Renal pelvis (tissue), 4 donors: ENCODE measurements around the gene PRKAG2. TPM values are rescaled to one million over a fixed set of nuclear protein-coding genes. Genes with fewer than 3 reads are reported as not detected.

Source experiments
- DNase-seq: peaks from one replicate; pipeline ENCODE4 v3.0.0-alpha.2; 2013
- polyA plus RNA-seq, 3 donors: library from polyadenylated mRNA; unstranded; fragments of 120-200 nt; gene quantifications; one replicate each; pipeline ENCODE4 v1.2.1, GENCODE V29; 2013; ENCODE audit not compliant: insufficient read length in 3 of 3

PRKAG2 gene
- polyA plus RNA-seq, 3 donors: 26.3 to 40.0 (median 39.7) TPM

DNA sequence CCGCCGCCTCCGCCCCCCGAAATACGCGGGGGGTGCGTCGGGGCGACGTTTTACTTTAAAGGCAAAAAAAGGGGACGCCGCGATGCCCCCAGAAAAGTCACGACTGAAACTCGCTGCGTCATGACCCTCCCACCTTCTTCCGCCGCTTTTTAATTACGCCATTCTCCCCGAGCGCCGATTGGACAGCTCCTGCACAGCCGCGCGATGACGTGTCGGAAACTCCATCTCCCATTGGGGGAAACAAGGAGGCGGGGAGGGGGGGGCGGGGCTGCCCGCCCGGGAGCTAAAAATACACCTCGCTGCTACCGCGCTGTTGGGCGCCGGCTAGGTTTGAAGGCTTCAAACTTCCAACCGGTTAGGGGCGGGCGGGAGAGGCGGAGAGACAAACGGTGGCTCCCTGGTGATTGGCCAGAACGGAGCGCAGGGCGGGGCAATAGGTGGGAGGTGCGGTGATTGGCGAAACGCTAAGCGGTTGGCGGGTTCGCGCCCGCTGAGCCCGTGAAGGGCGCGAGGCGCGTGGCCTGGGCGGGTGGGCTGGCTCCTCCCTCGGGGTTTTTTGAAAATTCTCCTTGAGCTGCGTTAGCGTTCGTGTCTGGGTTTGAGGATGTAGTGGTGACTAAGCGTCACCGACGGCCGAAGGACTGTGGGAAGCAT, 357.0 kb downstream of the PRKAG2 start, which contains the start of gene RHEB:
RHEB (minus strand) TSS at position 131 of the 654 bp plus-strand sequence. CDS start 384 bp downstream, outside the sequence.
- DNase-seq: peak; percentile 99

DNA sequence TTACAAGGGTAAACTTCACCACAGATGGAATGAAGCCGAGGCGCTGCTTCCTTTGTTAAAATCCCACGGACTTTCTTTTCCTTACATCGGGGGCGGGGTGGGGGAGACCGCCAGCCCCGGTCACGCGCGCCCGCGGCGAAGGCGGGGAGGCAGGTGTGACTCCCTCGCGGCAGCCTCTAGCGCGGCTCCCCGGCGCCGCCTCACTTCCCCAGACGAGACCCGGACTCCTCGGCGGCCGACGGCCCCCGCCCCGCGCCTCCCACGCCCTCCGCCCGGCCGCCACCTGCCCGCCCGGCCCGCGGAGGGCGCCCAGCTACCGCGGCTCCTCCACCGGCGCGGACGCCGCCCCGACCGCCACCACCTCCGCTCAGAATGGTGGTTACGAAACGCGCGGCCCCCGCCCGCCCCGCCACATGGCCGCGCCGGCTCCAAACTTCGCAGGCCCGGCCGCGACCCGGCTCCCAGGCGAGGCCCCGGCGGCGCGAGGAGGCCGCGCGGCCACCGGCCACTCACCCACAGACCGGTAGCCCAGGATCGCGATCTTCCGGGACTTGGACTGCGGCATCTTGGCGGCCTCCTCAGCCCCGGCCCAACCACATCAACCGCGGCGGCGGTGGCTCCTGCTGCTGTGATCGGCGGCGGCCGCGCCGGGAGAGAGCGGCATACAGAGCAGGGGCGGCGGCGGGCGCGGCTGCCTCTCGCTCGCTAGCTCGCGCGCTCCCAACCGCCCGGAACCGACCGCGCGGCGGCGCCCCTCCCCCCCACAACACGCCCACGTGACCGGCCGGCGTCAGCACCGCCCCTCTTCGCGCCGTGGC, 357.8 kb downstream of the PRKAG2 start:
- DNase-seq: peak; percentile 42

DNA sequence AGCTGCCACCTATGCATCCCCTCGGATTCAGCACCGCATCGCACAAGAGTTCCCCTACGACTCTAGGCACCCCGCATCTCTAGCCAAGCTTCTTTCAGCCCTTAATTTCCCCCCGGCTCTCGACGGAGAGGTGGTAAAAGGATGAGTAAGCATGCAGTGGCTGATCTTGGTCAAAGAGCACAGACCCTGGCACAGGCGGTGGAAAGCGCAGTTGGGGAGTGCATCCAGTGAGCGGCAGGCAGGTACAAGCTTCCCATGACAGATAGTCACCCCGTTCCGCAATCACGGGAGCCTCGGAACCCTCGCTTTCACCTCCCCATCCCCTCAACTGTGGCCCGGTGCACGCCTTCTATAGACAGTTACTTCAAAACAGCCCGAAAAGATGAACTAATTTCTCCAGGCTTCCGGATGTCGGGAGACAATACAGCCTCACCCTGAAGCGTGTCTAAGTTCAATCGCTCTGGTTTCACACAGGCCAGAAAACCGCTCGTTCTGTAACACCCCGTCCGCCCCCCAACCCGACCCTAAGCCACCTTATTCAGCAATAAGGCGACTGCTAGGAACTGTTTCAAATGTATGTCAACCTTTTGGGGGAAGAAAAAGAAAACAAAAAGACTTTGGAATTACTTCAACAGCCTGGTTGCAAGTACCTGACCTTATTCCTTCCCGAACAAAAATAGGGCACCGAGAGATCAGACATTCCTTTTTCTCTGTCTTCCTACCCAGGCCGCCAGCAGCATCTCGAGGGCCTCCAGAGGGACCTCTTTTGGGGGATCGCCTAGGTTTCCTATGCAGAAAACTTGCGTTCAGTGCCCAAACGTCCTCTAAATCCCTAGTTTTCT, 358.6 kb downstream of the PRKAG2 start:
- DNase-seq: peak; percentile 31

DNA sequence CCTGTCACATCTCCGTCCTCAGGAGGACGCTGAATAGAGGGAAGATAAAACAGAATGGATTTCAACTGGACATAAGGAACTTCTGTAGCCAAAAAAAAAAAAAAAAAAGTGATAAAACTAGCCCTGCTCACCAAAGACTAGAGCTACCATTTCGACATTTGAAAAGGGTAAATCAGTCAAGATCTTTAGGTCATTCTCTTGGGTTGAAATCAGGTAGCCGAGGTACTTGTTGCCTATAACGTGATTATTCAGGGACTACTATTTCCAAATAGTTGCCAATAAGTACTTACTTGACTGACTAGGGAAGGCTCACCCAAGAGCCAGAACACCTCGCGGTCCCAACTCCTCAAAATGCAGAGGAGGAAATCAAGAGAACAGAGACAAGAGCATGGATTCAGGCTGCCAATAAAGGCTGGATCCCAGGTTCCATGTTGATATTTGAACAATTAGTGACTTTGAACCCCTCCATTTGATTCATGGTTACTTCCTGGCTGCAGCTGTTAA, 359.3 kb downstream of the PRKAG2 start:
- no peak for DNase-seq

DNA sequence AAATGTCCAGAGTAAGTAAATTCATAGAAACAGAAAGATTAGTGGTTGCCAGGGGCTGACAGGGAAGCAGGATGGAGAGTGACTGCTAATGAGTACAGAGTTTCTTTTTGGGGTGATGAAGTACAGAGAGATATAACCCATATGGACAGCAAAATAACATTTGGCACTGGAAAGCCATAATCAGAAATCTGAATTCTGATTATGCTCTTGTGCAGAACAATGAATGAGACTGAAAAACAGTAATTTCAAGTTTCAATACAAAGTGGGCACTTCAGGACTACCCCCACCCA, 361.7 kb downstream of the PRKAG2 start:
- no peak for DNase-seq

DNA sequence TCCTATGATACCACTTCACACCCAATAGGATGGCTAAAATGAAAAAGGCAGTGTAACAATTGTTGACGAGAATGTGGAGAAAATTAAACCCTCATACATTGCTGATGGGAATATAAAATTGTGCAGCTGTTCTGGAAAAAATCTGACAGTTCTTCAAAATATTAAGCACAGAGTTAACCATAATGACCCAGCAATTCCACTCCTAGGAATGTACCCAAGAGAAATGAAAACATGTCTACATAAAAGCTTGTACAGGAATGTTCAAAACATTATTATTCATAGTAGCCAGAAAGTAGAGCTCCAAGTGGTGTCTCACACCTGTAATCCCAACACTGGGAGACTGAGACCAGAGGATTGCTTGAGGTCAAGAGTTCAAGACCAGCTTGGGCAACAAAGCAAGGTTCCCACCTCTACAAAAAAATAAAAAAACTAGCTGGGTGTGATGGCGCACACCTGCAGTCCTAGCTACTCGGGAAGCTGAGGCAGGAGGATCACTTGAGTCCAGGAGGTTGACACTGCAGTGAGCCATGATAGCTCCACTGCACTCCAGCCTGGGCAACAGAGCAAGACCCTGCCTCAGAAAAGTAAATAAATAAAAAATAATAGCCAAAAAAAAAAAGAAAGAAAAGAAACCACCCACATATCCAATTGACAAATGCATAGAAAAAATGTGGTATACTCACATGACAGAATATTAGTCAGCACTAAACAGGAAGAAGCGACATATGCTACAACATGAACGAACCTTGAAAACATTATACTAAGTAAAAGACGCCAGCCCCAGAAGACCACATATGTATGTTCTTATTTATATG, 362.2 kb downstream of the PRKAG2 start:
- no peak for DNase-seq

DNA sequence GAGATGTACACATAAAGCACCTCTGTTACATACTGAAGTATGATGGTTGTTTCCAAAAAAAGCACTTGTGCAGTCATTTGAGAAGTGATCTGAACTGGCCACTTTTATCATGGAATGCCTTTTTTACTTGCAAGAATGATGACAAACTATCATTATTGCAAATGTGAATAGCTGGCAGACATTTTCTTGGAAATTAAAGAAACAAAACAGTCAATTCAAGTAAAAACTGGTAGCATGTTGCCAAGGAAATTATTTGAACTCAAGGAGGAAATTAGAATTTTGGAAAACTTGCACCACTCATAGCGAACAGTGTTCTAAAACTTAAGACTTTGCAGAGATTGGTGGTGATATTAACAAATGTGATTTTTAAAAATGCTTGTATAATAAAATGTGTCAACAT, 363.8 kb downstream of the PRKAG2 start:
- DNase-seq: no peak

DNA sequence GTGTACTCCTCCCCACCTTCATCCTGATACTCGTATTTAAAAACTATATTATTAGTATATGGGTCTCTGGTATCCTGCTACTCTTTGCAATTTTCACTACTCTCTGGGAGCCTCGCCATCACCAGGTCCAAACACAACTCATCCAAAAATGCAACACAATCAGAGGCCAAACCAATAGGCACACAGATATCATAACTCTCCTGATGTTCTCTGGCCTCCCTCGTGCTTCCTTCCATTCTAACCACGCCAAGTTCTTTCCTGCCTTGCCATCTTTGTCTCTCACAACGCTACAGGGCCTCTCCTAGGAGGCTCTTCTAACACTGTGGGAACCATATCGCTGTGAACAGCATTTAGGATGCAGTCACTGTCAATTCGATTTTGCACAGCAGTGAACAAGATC, 364.6 kb downstream of the PRKAG2 start:
- no peak for DNase-seq

DNA sequence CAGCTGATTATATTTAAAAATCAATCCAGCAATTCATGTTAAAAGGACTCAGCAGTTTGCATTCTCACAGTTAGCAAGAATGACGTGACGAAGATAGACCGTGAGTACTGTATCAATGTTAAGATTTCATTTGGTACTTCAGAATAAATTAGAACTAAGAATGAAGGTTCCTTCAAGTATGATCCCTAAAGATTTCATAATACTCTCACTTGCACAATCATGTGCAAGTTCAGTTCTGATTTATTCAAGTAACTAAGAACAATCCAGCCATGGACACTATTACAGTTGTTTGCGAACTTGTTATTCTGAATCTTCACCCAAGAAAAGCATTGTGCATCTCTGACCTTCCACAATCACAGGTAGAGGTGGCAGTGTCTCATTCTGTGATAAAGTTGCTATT, 365.0 kb downstream of the PRKAG2 start:
- DNase-seq: no peak

DNA sequence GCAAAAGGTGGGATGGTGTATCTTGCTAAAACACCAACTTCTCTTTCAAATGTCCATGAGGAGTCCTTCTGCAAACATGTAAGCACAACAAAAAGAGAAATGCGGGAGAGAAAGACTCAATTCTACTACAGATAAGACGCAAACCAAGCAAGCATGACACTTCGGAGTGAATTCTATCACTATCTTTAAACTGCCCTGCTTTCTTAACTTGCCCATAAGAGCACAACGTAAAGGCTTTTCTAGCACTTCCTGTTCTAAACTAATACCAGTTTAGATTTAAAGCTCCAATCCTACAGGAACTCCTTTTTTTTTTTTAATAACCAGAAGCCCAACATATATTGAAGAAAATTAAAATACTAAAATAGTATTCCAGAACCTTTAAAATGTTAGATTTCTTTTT, 365.6 kb downstream of the PRKAG2 start:
- DNase-seq: no peak

DNA sequence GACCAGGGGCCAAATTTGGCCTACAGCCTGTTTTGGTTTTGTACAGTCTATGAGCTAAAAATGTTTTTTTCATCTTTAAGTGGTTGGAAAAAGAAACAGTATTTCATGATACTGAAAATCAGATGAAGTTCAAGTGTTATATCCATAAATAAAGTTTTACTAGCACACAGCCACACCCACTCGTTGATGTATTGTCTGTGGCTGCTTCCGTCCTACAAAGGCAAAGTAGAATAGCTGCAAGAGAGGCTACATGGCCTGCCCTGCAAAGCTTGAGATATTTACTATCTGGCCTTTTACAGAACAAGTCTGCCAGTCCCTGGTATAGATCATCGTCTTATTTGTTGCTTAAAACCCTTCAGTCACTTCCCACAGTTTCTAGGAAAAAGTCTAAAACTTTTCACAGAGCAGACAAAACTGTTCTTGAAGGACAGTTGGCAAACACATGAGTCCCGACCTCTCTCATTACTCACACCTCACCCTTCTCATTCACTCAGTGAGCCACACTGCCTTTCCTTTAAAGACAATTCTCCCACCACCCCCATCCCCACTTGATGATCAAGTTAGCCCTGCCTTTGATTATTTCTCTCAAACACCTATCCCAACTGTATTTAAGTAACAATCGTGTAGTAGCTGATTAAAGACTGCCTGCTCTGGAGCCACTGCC, 367.1 kb downstream of the PRKAG2 start:
- DNase-seq: no peak

DNA sequence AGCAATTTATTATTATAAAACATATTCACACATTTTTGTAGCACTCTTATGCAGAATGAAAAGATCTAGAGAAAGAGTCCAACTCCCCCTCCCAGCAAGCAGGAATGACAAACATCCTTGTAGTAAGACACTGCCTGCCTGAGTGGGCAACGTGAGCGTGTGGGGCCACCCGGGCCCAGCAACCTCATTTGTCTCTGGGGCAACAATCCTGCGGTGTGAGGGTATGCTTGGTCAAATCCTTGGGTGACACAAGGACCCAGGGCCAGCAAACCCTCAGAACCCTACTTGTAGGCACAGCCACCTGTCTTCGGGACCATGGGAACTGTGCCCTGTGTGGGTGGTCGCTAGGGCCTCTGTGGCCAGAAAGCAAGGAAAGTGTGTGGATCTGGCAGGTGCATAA, 367.9 kb downstream of the PRKAG2 start:
- DNase-seq: no peak

DNA sequence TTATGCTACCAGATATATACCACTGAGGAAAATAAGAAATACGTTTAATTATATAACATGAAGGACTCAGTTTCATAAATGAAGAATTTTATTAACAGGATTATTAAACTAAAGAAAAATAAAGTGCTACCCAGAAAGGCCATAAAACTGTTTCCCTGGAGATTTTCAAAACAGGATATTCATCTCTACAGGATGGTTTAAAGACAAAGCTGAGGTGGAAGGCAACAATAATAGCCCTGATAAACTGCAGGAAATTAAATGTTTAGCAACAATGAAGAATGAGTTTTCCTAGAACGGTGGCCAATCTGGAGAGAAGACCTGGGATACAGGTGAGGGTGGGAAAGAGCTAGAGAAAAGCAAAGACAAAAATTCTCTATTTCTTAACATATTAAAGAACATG, 369.1 kb downstream of the PRKAG2 start:
- no peak for DNase-seq

DNA sequence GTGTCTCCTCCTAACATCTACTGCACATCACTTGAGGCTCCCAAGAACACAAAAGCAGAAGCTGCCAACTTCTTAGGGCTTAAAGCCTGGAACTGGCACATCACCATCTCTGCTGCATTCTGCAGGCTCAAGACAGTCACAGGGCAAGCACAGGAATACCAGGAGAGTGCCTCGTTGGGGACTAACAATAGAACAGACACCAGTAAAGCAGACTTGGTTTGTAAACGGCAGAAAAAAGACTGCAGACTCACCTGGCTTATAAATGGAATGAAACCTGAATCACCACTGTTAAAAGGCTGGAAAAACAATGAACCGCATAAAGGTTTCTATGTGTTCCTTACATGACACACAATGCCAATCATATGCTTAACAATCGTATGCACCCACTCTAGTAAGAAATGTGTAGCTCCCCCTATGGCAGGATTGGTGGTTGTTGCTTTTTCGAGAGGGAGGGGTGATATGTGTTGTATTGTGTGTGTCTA, 370.0 kb downstream of the PRKAG2 start:
- DNase-seq: no peak

Other genes starting within 250 kb of the PRKAG2 start
- gene GALNTL5, start 79.3 kb upstream of the PRKAG2 start, polyA plus RNA-seq: not detected
- gene GALNT11, start 148.6 kb upstream of the PRKAG2 start, polyA plus RNA-seq: 100 to 1,000 TPM; 109 to 126 (median 121) TPM